ENCODE results near the gene CTTNBP2.

CTTNBP2 gene

GRCh38 chr7:117870448-117871130 is 2.7 kb downstream of the CTTNBP2 start:
- H3K36me3 ChIP-seq (replicated peaks): no peaks in the 10 kb centered on the region
- H3K4me3 ChIP-seq (ENCODE audit: low read depth, low read length): no peak overlapping the region
- no peak for TF ChIP-seq CTCF (IDR thresholded peaks at IDR 0.05; ENCODE audit: low read depth, low read length, missing control alignments)
- in situ Hi-C loops (cut with HindIII; ENCODE audit: low pct_ligation_motif_present, low sequenced_read_pairs): no loop called here
- no peak overlapping the region for H3K27ac ChIP-seq
- DNase-seq: no peak
- no peaks in the 10 kb centered on the region for H3K27me3 ChIP-seq (replicated peaks)

GRCh38 chr7:117869374-117869773 is 3.9 kb downstream of the CTTNBP2 start:
- Histone ChIP-seq H3K4me3 (ENCODE audit: low read depth, low read length) (no peak overlapping the region), H3K36me3 (replicated peaks) (no peaks in the 10 kb centered on the region), H3K27ac (no peak overlapping the region), H3K27me3 (replicated peaks) (no peaks in the 10 kb centered on the region)
- in situ Hi-C loops (cut with HindIII; ENCODE audit: low pct_ligation_motif_present, low sequenced_read_pairs): no loop called here
- DNase-seq: no peak
- no peak for TF ChIP-seq CTCF (IDR thresholded peaks at IDR 0.05; ENCODE audit: low read depth, low read length, missing control alignments)

GRCh38 chr7:117863618-117864017 is 9.6 kb downstream of the CTTNBP2 start:
- no peak overlapping the region for H3K4me3 ChIP-seq (ENCODE audit: low read depth, low read length)
- H3K27me3 ChIP-seq (replicated peaks): no peaks in the 10 kb centered on the region
- in situ Hi-C loops (cut with HindIII; ENCODE audit: low pct_ligation_motif_present, low sequenced_read_pairs): no loop called here
- TF ChIP-seq CTCF (IDR thresholded peaks at IDR 0.05; ENCODE audit: low read depth, low read length, missing control alignments): no peak
- DNase-seq: no peak
- H3K36me3 ChIP-seq (replicated peaks): no peaks in the 10 kb centered on the region
- no peak overlapping the region for H3K27ac ChIP-seq

- in situ Hi-C loops (cut with HindIII; ENCODE audit: low pct_ligation_motif_present, low sequenced_read_pairs): no loop called here
- no peaks in the 10 kb centered on the region for H3K27me3 ChIP-seq (replicated peaks)
- no peak overlapping the region for H3K27ac ChIP-seq
- no peak for DNase-seq
- H3K36me3 ChIP-seq (replicated peaks): no peaks in the 10 kb centered on the region
- no peak for TF ChIP-seq CTCF (IDR thresholded peaks at IDR 0.05; ENCODE audit: low read depth, low read length, missing control alignments)
- H3K4me3 ChIP-seq (ENCODE audit: low read depth, low read length): no peak overlapping the region
These were observed 10.9 kb downstream of the CTTNBP2 start for GRCh38 chr7:117862378-117862777.

GRCh38 chr7:117859246-117859812 is 13.9 kb downstream of the CTTNBP2 start:
- no peaks in the 10 kb centered on the region for H3K27me3 ChIP-seq (replicated peaks)
- no peak overlapping the region for H3K4me3 ChIP-seq (ENCODE audit: low read depth, low read length)
- no peak overlapping the region for H3K27ac ChIP-seq
- DNase-seq: no peak
- H3K36me3 ChIP-seq (replicated peaks): no peaks in the 10 kb centered on the region
- no peak for TF ChIP-seq CTCF (IDR thresholded peaks at IDR 0.05; ENCODE audit: low read depth, low read length, missing control alignments)
- in situ Hi-C loops (cut with HindIII; ENCODE audit: low pct_ligation_motif_present, low sequenced_read_pairs): no loop called here

GRCh38 chr7:117858712-117859111 is 14.5 kb downstream of the CTTNBP2 start:
- no peaks in the 10 kb centered on the region for H3K27me3 ChIP-seq (replicated peaks)
- in situ Hi-C loops (cut with HindIII; ENCODE audit: low pct_ligation_motif_present, low sequenced_read_pairs): no loop called here
- no peak overlapping the region for H3K27ac ChIP-seq
- no peaks in the 10 kb centered on the region for H3K36me3 ChIP-seq (replicated peaks)
- no peak for TF ChIP-seq CTCF (IDR thresholded peaks at IDR 0.05; ENCODE audit: low read depth, low read length, missing control alignments)
- DNase-seq: no peak
- no peak overlapping the region for H3K4me3 ChIP-seq (ENCODE audit: low read depth, low read length)

Data from brain microvascular endothelial cell (primary cell).